Suprapubic skin (tissue), 3 donors: ENCODE measurements around the gene HIF1A.

Experiments
- CTCF ChIP-seq, 2 donors: fragments of 200-600 bp in 1 of 2; fragments of 450-650 bp in 1 of 2; sonication (generic) in 1 of 2; IDR thresholded peaks; one replicate each; pipeline ENCODE4 v1.5.1; 2016 to 2019; ENCODE audit warnings: antibody characterized with exemption in 2 of 2, mild to moderate bottlenecking in 1 of 2, moderate library complexity in 1 of 2
- EP300 ChIP-seq: sonication (generic); formaldehyde crosslinking; IDR thresholded peaks from one replicate; pipeline ENCODE4 v1.6.1; 2017; ENCODE audit warnings: antibody characterized with exemption
- POLR2A ChIP-seq, 2 donors: fragments of 450-650 bp; IDR thresholded peaks; one replicate each; pipeline ENCODE4 v1.6.1; 2017; ENCODE audit warnings: antibody characterized with exemption in 2 of 2, mild to moderate bottlenecking in 2 of 2, moderate library complexity in 2 of 2

- no peak for TF ChIP-seq CTCF (IDR thresholded peaks at IDR 0.05)
- no peak for TF ChIP-seq EP300
- TF ChIP-seq POLR2A (IDR thresholded peaks at IDR 0.05) = no peak
Observed at GRCh38 chr14:61726778-61727658, 31.7 kb downstream of the HIF1A start.
